CD4-positive, alpha-beta T cell treated with Interleukin-15 for 4 hours (primary cell): ENCODE results near the gene MAP2K1.
A peak's percentile ranks its signal among the peaks of the same experiment; 100 is the strongest.
"Not testable (repeated sequence)": the region's sequence is repeated elsewhere in the genome, so short reads cannot be mapped to it uniquely, and the experiment has no call there.

ENCODE experiments used
- DNase-seq: peaks from one replicate; pipeline ENCODE4 v3.0.0-alpha.2; 2020; ENCODE audit warnings: low spot score

The MAP2K1 gene

GRCh38 chr15:66425837-66426236 is 39.1 kb downstream of the MAP2K1 start:
- no peak for DNase-seq

- no peak for DNase-seq
Observed at GRCh38 chr15:66429117-66429516, 42.4 kb downstream of the MAP2K1 start.

GRCh38 chr15:66429546-66429945 is 42.8 kb downstream of the MAP2K1 start:
- DNase-seq, result no peak

- no peak for DNase-seq
Observed at GRCh38 chr15:66430627-66431255, 44.0 kb downstream of the MAP2K1 start.

GRCh38 chr15:66433726-66434125 is 47.0 kb downstream of the MAP2K1 start:
- no peak for DNase-seq

- no peak for DNase-seq
Observed at GRCh38 chr15:66440501-66440900, 53.8 kb downstream of the MAP2K1 start.

- no peak for DNase-seq
Observed at GRCh38 chr15:66452420-66452819, 65.7 kb downstream of the MAP2K1 start.

GRCh38 chr15:66452971-66453580 is 66.4 kb downstream of the MAP2K1 start:
- DNase-seq, result no peak

GRCh38 chr15:66454143-66454542 is 67.4 kb downstream of the MAP2K1 start:
- DNase-seq, result no peak

- DNase-seq, result no peak
Observed at GRCh38 chr15:66456211-66456610, 69.5 kb downstream of the MAP2K1 start.

- no peak for DNase-seq
Observed at GRCh38 chr15:66459818-66460615, 73.3 kb downstream of the MAP2K1 start.

GRCh38 chr15:66461294-66461693 is 74.6 kb downstream of the MAP2K1 start:
- not testable (repeated sequence) for DNase-seq

- no peak for DNase-seq
Observed at GRCh38 chr15:66461917-66462316, 75.2 kb downstream of the MAP2K1 start.

GRCh38 chr15:66462627-66463026 is 75.9 kb downstream of the MAP2K1 start:
- no peak for DNase-seq

GRCh38 chr15:66465294-66465693 is 78.6 kb downstream of the MAP2K1 start:
- DNase-seq, result not testable (repeated sequence)

- not testable (repeated sequence) for DNase-seq
Observed at GRCh38 chr15:66467162-66468040, 80.7 kb downstream of the MAP2K1 start.

- DNase-seq, result not testable (repeated sequence)
Observed at GRCh38 chr15:66470825-66471224, 84.1 kb downstream of the MAP2K1 start.

GRCh38 chr15:66472176-66472999 is 85.7 kb downstream of the MAP2K1 start:
- DNase-seq, result peak; percentile 54

GRCh38 chr15:66474135-66474534 is 87.4 kb downstream of the MAP2K1 start:
- DNase-seq, result no peak

- DNase-seq, result no peak
Observed at GRCh38 chr15:66474963-66475362, 88.3 kb downstream of the MAP2K1 start.

GRCh38 chr15:66476535-66476934 is 89.8 kb downstream of the MAP2K1 start:
- no peak for DNase-seq
